Measurements from ENCODE around the gene GNA14. TPM values are rescaled to one million over a fixed set of nuclear protein-coding genes. Genes with fewer than 3 reads are reported as not detected.

The GNA14 gene
- polyA plus RNA-seq, 2 of the 4 experiments (the other 2 are of a cell fraction): 0.04 to 0.06 TPM

- TF ChIP-seq CHD4 (IDR thresholded peaks at IDR 0.05; ENCODE audit: borderline replicate concordance) (no peak), POLR2AphosphoS2 (conservative IDR thresholded peaks at IDR 0.05; ENCODE audit: low read length) (no peak), ZFP36 (IDR thresholded peaks at IDR 0.05; ENCODE audit: borderline replicate concordance, partially characterized antibody) (no peak), ESRRA (IDR thresholded peaks at IDR 0.05; ENCODE audit: borderline replicate concordance, low read length) (no peak), MYC (IDR thresholded peaks at IDR 0.05; ENCODE audit: borderline replicate concordance, low read length) (no peak), RNF2 (IDR thresholded peaks at IDR 0.05; ENCODE audit: borderline replicate concordance, low read depth) (no peak), SREBF2 (IDR thresholded peaks at IDR 0.05) (no peak), ATOH8 (CRISPR knock-in tag; IDR thresholded peaks at IDR 0.05; ENCODE audit: low read depth) (no peak), RAD21 (conservative IDR thresholded peaks at IDR 0.05 in 1 of 2, IDR thresholded peaks at IDR 0.05 in 1 of 2) (no peak), SMC3 (IDR thresholded peaks at IDR 0.05) (no peak), BHLHE40 (IDR thresholded peaks at IDR 0.05; ENCODE audit: low read depth, low read length) (no peak), ZSCAN20 (CRISPR knock-in tag; IDR thresholded peaks at IDR 0.05) (no peak)
- ATAC-seq (peak; percentile 23 to 47; a peak in 3 of 6 replicates), FAIRE-seq (no peak), DNase-seq (ENCODE audit: low read depth in 1 of 2, low spot score in 1 of 2) (peak in 1 of 2 experiments; percentile 12)
- Histone ChIP-seq H3K4me2 (no peak overlapping the region), H3K9me3 (0 out of 3 replicates have a peak, but pooled peaks cover under 1% of the 10 kb centered on the region), H3K4me3 (no peak overlapping the region), H3K4me1 (no peaks in the 10 kb centered on the region), H3K27ac (no peak overlapping the region)
- POLR2A ChIA-PET: no interaction called here
- 66% methylated on average over 7 of the region's 7 CpGs for WGBS (ENCODE audit: missing lambda C conversion rate)
- CTCF ChIA-PET: interaction anchor here (1.0 to 1.2 kb wide), 2 partner anchors 8 to 9 kb away, joined by 3 to 4 read pairs; no protein-coding TSS in a partner anchor
Measured at GRCh38 chr9:77534376-77535057, 113.6 kb downstream of the GNA14 start.

- FAIRE-seq: no peak
- WGBS (ENCODE audit: missing lambda C conversion rate): 81% methylated on average over 3 of the region's 3 CpGs
- no peak for DNase-seq (ENCODE audit: low read depth in 1 of 2, low spot score in 1 of 2)
- no peak for TF ChIP-seq ZSCAN20 (CRISPR knock-in tag; IDR thresholded peaks at IDR 0.05)
- TF ChIP-seq HEYL (CRISPR knock-in tag; IDR thresholded peaks at IDR 0.05): no peak
- no peak for TF ChIP-seq HOXB5 (CRISPR knock-in tag; IDR thresholded peaks at IDR 0.05)
- TF ChIP-seq HDAC2 (IDR thresholded peaks at IDR 0.05): no peak
- no peak for TF ChIP-seq ZC3H11A (IDR thresholded peaks at IDR 0.05)
- TF ChIP-seq RNF2 (IDR thresholded peaks at IDR 0.05; ENCODE audit: borderline replicate concordance, low read depth): no peak
- TF ChIP-seq ATOH8 (CRISPR knock-in tag; IDR thresholded peaks at IDR 0.05; ENCODE audit: low read depth): no peak
- TF ChIP-seq CBX8 (IDR thresholded peaks at IDR 0.05): no peak
- no peak for TF ChIP-seq KDM5A (IDR thresholded peaks at IDR 0.05)
- TF ChIP-seq HES2 (IDR thresholded peaks at IDR 0.05): no peak
- no peak for TF ChIP-seq E2F6 (IDR thresholded peaks at IDR 0.05; ENCODE audit: borderline replicate concordance, low read depth)
- no peak for TF ChIP-seq HMGXB4 (CRISPR knock-in tag; IDR thresholded peaks at IDR 0.05; ENCODE audit: borderline replicate concordance)
- TF ChIP-seq EHF (CRISPR knock-in tag; IDR thresholded peaks at IDR 0.05): no peak
- no peak for TF ChIP-seq MAZ (IDR thresholded peaks at IDR 0.05; ENCODE audit: borderline replicate concordance, low read depth, low read length)
- no peak for TF ChIP-seq NFE2L2 (conservative IDR thresholded peaks at IDR 0.05; ENCODE audit: low read length)
- TF ChIP-seq BHLHE40 (IDR thresholded peaks at IDR 0.05; ENCODE audit: low read depth, low read length): no peak
- ChIA-PET CTCF (interaction anchor here (1.0 to 1.2 kb wide), 2 partner anchors 8 to 10 kb away, joined by 3 to 4 read pairs; no protein-coding TSS in a partner anchor), POLR2A (no interaction called here)
- ATAC-seq: no peak
- Histone ChIP-seq H3K27ac (no peak overlapping the region), H3K4me3 (no peak overlapping the region), H3K4me2 (no peak overlapping the region), H3K4me1 (no peaks in the 10 kb centered on the region), H3K9me3 (no peaks in the 10 kb centered on the region)
Measured at GRCh38 chr9:77533671-77534070, 114.5 kb downstream of the GNA14 start.
